Kidney capillary endothelial cell (primary cell): ENCODE data around the gene CRYBG1.
"Not testable (repeated sequence)": the region's sequence is repeated elsewhere in the genome, so short reads cannot be mapped to it uniquely, and the experiment has no call there.

Experiments
- DNase-seq: peaks from one replicate; pipeline ENCODE4 v3.0.0-alpha.2; 2018; ENCODE audit warnings: low spot score

CRYBG1 gene

GRCh38 chr6:106377061-106377540 is 16.6 kb downstream of the CRYBG1 start:
- no peak for DNase-seq

- DNase-seq = no peak
These were observed 19.4 kb downstream of the CRYBG1 start for GRCh38 chr6:106379951-106380350.

DNA sequence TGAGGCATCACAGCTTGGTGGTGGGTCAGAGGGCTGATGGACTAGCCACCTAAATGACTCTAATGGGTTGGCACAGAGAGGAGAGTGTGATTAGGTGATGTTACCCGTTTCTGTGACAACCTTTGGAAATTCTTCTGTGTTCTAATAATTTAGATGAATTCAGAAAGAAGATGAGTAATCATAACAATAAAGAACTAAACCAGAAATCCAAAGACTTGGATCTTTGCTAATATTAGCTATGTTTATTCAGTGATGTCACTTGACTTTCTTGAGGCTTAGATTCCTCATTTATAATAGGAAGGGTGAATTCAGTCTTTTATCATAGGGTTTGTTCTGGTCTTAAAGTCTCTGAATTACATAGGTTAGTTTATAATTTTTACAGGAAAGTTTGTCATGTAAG is 19.9 kb downstream of the CRYBG1 start:
- no peak for DNase-seq

DNA sequence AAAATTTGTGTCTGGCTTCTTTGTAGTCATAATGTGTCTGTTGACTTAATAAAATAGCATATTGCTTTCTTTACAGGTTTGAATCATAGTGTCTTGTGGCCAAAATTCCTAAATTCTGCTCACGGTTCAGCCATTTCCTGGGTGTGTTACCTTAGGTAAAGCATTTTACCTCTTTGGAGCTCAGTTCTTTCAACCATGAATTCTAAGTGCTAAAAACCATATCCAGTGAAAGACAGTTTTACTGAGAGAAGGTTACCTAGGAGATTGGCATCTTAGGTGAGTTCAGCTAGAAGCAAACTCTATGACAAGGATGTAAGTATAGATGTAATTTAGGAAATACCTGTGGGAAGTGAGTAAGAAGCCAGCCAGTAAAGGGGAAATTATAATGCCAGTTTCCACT is 20.7 kb downstream of the CRYBG1 start:
- DNase-seq = no peak

DNA sequence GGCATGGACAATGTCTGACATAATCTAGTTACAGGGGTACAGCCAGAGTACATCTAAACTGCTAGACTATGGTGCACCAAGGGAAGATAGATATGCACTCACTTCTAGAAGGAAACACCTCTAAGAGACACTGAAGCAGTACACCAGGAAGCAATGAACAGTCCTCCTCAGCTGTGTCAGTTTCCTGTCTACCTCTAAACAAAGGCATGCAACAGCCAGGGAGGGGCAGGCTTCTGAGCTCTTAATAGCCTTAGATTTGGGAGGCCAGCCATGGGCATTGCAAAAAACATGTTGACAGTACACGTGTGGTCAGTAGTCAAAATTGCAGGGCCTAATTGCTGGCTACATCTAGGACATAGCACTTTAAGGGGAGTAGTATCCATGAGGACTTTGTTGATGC is 21.4 kb downstream of the CRYBG1 start:
- peak; percentile 39 for DNase-seq

DNA sequence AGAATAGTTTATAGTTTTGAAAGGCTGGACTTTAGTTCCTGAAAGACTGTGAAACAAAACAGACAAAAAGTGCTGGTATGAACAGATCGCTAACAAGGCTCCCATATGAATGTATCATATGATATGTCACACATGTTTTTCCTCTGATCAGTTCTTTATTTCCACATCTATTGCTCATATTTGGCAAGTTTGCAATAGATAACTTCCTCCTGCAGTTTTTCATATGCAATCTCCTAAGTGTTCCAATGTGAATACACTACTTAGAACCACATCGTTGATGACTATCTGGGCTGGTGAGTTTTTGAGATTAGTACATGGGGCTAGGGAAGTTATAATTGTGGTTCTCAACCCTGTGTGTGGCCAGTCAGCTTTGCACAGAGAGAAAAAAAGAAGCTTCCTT is 23.1 kb downstream of the CRYBG1 start:
- no peak for DNase-seq

GRCh38 chr6:106385530-106385929 is 25.0 kb downstream of the CRYBG1 start:
- no peak for DNase-seq

- DNase-seq = no peak
These were observed 27.4 kb downstream of the CRYBG1 start for GRCh38 chr6:106387875-106388274.

DNA sequence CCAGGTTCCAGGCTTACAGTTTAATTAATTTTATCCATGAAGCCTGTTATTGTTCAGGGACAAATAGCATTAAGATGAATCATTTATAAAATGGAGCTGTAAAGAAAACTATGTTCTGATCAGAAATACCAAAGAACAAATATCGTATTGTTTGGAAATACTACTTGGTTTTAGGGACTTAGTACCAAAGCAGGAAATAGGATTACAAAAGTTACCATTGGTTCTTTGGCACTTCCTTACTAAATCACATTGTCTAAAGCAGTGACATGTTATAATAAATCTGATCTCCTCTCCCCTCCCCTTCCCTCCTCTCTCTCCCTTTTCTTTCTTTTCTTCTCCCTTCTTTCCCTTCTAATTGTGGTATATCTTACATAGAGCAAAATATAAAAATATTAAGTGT is 29.6 kb downstream of the CRYBG1 start:
- DNase-seq = no peak

GRCh38 chr6:106396426-106397220 is 36.1 kb downstream of the CRYBG1 start:
- no peak for DNase-seq

DNA sequence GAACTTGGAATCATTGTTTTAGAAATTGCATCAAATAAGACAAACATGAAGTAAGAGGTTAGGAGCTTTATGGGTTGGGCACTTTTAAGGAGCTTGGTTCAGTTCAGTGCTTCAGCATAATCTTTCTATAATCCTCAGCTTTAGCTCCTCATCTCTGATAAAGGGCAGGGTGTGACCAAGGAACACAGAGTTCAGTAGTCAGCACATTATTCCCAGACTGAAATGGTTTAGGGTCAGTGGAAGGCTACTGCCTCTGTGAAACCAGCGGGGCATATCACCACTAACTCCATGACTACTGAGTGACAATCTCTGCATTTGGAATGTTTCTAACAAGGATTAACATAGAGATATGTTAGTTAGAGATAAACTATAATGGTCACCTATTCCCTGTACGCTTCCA is 36.9 kb downstream of the CRYBG1 start:
- no peak for DNase-seq

- no peak for DNase-seq
These were observed 38.1 kb downstream of the CRYBG1 start for GRCh38 chr6:106398621-106399020.

DNA sequence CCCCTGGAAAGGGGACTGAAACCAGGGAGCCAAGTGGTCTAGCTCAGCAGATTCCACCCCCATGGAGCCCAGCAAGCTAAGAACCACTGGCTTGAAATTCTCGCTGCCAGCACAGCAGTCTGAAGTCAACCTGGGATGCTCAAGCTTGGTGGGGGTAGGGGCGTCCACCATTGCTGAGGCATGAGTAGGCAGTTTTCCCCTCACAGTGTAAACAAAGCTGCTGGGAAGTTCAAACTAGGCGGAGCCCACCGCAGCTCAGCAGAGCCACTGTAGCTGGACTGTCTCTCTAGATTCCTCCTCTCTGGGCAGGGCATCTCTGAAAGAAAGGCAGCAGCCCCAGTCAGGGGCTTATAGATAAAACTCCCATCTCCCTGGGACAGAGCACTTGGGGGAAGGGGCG is 44.5 kb downstream of the CRYBG1 start:
- DNase-seq = not testable (repeated sequence)

DNA sequence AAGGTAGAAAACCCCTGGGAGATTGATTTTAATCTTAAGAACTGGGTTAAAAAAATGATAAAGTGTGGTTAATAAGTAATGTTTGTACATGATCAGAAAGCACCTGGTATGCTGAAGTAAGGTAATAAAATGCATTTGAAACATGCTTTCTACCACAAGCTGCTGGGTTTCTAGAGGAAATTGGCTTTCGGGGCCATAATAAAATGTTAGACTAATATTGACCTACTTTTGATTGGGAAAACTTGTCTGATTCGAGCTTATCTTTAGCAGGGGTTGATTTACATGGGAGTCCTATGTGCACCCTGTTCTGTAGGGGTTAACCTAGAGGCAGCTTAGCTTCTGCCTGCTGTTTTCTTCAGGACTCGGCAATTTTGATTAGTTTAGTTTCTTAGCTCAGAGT is 50.5 kb downstream of the CRYBG1 start:
- DNase-seq = no peak

GRCh38 chr6:106411643-106412200 is 51.2 kb downstream of the CRYBG1 start:
- DNase-seq = no peak

GRCh38 chr6:106413016-106413415 is 52.5 kb downstream of the CRYBG1 start:
- DNase-seq = no peak

GRCh38 chr6:106413722-106414121 is 53.2 kb downstream of the CRYBG1 start:
- no peak for DNase-seq

- no peak for DNase-seq
These were observed 55.4 kb downstream of the CRYBG1 start for GRCh38 chr6:106415921-106416320.

- no peak for DNase-seq
These were observed 57.1 kb downstream of the CRYBG1 start for GRCh38 chr6:106417572-106418147.

DNA sequence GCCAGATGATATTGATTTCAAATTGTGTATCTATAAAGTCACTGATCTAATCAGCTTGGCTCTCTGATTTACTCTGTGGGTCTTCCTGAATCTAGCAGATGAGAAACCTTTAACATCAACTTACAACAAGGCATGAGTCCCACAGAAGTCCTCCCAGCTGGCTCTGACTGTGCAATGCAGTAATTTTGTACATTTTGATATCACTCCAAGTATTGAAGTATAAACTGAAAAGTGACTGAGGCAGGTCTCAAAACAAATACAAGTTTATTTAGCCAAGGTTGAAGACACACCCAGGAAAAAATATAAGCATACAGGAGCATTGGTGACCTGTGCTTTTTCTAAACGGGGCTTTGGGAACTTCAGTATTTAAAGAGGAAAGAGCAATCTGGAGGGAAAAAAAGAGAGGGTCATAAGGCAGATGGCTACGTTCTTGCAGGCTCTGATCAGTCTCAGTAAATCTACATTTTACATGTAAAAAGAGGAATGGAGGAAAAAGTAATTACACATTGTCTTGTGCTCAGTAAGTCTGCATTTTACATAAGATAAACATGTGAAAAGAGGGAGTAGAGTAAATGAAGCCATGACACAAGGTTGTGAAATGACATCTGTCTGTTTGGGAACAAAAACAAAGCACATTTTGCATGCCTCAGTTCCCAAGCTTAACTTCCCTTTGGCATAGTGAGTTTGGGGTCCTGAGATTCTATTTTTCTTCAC is 59.5 kb downstream of the CRYBG1 start:
- DNase-seq = no peak

- DNase-seq = no peak
These were observed 61.0 kb downstream of the CRYBG1 start for GRCh38 chr6:106421496-106421895.

DNA sequence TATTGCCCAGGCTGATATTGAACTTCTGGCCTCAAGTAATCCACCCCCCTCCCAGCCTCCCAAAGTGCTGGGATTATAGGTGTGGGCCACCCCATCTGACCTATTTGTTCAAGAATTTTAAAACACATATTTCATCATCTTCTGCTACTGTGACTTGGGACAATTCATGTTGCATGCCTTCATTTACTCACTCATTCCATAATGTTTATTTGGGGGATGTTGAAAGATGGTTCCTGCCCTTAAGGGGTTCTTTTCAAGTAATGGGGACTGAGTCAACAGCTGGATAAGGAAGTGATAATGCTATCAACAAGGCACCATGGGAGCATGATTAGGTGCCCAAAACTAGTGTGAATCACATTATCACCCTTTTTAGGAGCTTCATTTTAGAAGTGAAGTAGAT is 62.0 kb downstream of the CRYBG1 start:
- DNase-seq = no peak

DNA sequence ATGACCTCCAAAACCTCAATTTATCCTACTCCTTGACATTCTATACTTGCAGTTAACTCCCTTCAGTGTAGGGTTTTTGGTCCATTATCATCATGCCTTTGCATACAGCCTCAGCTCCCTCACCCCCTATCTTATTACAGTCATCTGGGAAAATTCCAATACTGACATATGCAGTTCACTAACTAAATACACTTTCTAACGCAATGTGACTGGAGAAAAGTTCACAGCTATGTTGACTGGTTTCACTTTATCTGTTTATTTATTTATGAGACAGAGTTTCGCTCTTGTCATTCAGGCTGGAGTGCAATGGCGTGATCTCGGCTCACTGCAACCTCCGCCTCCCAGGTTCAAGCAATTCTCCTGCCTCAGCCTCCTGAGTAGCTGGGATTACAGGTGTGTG is 64.9 kb downstream of the CRYBG1 start:
- no peak for DNase-seq
